GM11168 (cell line): Measurements from ENCODE around the gene PIRT.

Source experiments
- in situ Hi-C: fragments of 300-500 bp; cut with MboI; formaldehyde crosslinking; loops from one replicate; pipeline ENCODE4 v1.12.0; 2022; ENCODE audit warnings: low sequenced_read_pairs; ENCODE audit not compliant: unreplicated experiment

PIRT gene

GRCh38 chr17:10837921-10838320 is at the start of gene PIRT:
Gene PIRT (minus strand): TSS chr17:10838087. CDS start chr17:10825645, 12,442 bp downstream.
- in situ Hi-C loops, result no loop called here

GRCh38 chr17:10881959-10882358 is 44.1 kb upstream of the PIRT start:
- in situ Hi-C loops, result no loop called here

- in situ Hi-C loops, result no loop called here
Observed at GRCh38 chr17:10879190-10879836, 41.4 kb upstream of the PIRT start.

GRCh38 chr17:10875984-10876555 is 38.2 kb upstream of the PIRT start:
- in situ Hi-C loops, result no loop called here

GRCh38 chr17:10875430-10875851 is 37.6 kb upstream of the PIRT start:
- in situ Hi-C loops, result no loop called here

- in situ Hi-C loops, result no loop called here
Observed at GRCh38 chr17:10871914-10872313, 34.0 kb upstream of the PIRT start.

GRCh38 chr17:10870336-10871050 is 32.6 kb upstream of the PIRT start:
- in situ Hi-C loops, result no loop called here

- in situ Hi-C loops, result loop anchor here (5.0 kb wide), 1 partner anchor 376 kb away; no protein-coding TSS in a partner anchor
Observed at GRCh38 chr17:10868744-10869143, 30.9 kb upstream of the PIRT start.

- in situ Hi-C loops, result no loop called here
Observed at GRCh38 chr17:10859051-10859450, 21.2 kb upstream of the PIRT start.

- in situ Hi-C loops, result no loop called here
Observed at GRCh38 chr17:10857976-10858375, 20.1 kb upstream of the PIRT start.

GRCh38 chr17:10846636-10847035 is 8.7 kb upstream of the PIRT start:
- in situ Hi-C loops, result loop anchor here (10.0 kb wide), 1 partner anchor 212 kb away; no protein-coding TSS in a partner anchor

GRCh38 chr17:10845388-10845751 is 7.5 kb upstream of the PIRT start:
- in situ Hi-C loops, result loop anchor here (10.0 kb wide), 1 partner anchor 211 kb away; no protein-coding TSS in a partner anchor

- in situ Hi-C loops, result loop anchor here (10.0 kb wide), 1 partner anchor 210 kb away; no protein-coding TSS in a partner anchor
Observed at GRCh38 chr17:10844621-10845387, 6.9 kb upstream of the PIRT start.

GRCh38 chr17:10843811-10844210 is 5.9 kb upstream of the PIRT start:
- in situ Hi-C loops, result loop anchor here (10.0 kb wide), 1 partner anchor 209 kb away; no protein-coding TSS in a partner anchor

GRCh38 chr17:10842658-10843057 is 4.8 kb upstream of the PIRT start:
- in situ Hi-C loops, result loop anchor here (10.0 kb wide), 1 partner anchor 208 kb away; no protein-coding TSS in a partner anchor

GRCh38 chr17:10838682-10839081 is 795 bp upstream of the PIRT start:
- in situ Hi-C loops, result no loop called here

- in situ Hi-C loops, result no loop called here
Observed at GRCh38 chr17:10836966-10837590, 809 bp downstream of the PIRT start.

GRCh38 chr17:10836145-10836544 is 1.7 kb downstream of the PIRT start:
- in situ Hi-C loops, result no loop called here

GRCh38 chr17:10831696-10832095 is 6.2 kb downstream of the PIRT start:
- in situ Hi-C loops, result no loop called here
